Fibroblast of lung (primary cell): ENCODE measurements around the gene NUDT22. TPM values are rescaled to one million over a fixed set of nuclear protein-coding genes. Genes with fewer than 3 reads are reported as not detected.

Experiments used
- DNase-seq, 2 donors: peaks; one replicate each; pipeline versions ENCODE4 v3.0.0 to v3.0.0-alpha.2; 2010; ENCODE audit warnings: low read depth in 2 of 2
- H2AFZ ChIP-seq: 2 replicates; pipeline ENCODE4 v1.5.1; 2012; ENCODE audit warnings: low read length, control low read depth, inconsistent platforms
- H3K27ac ChIP-seq: 2 replicates; pipeline ENCODE4 v1.5.1; 2011; ENCODE audit warnings: low read length, control low read depth; ENCODE audit not compliant: insufficient read depth
- H3K27me3 ChIP-seq: 2 replicates; pipeline ENCODE4 v1.5.1; 2011; ENCODE audit warnings: mild to moderate bottlenecking, low read length; ENCODE audit not compliant: control insufficient read depth, insufficient read depth
- H3K36me3 ChIP-seq: 2 replicates; pipeline ENCODE4 v1.5.1; 2011; ENCODE audit warnings: low read length; ENCODE audit not compliant: control insufficient read depth, insufficient read depth
- H3K4me1 ChIP-seq: 2 replicates; pipeline ENCODE4 v1.5.1; 2011; ENCODE audit warnings: low read length; ENCODE audit not compliant: control insufficient read depth, insufficient read depth; ENCODE audit errors: extremely low read depth
- H3K4me2 ChIP-seq: 2 replicates; pipeline ENCODE4 v1.5.1; 2011; ENCODE audit warnings: low read length, control low read depth; ENCODE audit not compliant: insufficient read depth; ENCODE audit errors: extremely low read depth
- H3K4me3 ChIP-seq, 4 experiments: fragments of 200-600 bp in 1 of 4; sonication (generic) in 1 of 4; replicated peaks in 1 of 4; 2 replicates each; pipeline ENCODE4 v1.5.1; 2011 to 2016; ENCODE audit warnings: low read length in 4 of 4, low read depth in 3 of 4, mild to moderate bottlenecking in 3 of 4, control low read depth in 2 of 4, inconsistent platforms in 1 of 4, mixed read lengths in 1 of 4; ENCODE audit not compliant: insufficient read depth in 1 of 4; ENCODE audit errors: control extremely low read depth in 1 of 4
- H3K79me2 ChIP-seq: 2 replicates; pipeline ENCODE4 v1.5.1; 2012; ENCODE audit warnings: mild to moderate bottlenecking, low read length, inconsistent platforms; ENCODE audit not compliant: control insufficient read depth, insufficient read depth
- H3K9ac ChIP-seq: 2 replicates; pipeline ENCODE4 v1.5.1; 2011; ENCODE audit warnings: mild to moderate bottlenecking, low read length, control low read depth; ENCODE audit not compliant: insufficient read depth
- H3K9me3 ChIP-seq: 2 replicates; pipeline ENCODE4 v1.5.1; 2012; ENCODE audit warnings: low read depth, low read length; ENCODE audit not compliant: control insufficient read depth, insufficient read depth
- H4K20me1 ChIP-seq: 2 replicates; pipeline ENCODE4 v1.5.1; 2011; ENCODE audit warnings: low read length; ENCODE audit not compliant: control insufficient read depth, insufficient read depth; ENCODE audit errors: extremely low read depth
- EZH2 ChIP-seq: IDR thresholded peaks from 2 replicates; pipeline ENCODE4 v1.5.1; 2012; ENCODE audit warnings: low read length, control low read depth, mild to moderate bottlenecking; ENCODE audit errors: missing control alignments
- polyA plus RNA-seq, 2 donors: library from polyadenylated mRNA; depleted of rRNA in 1 of 2; stranded (reverse) in 1 of 2; unstranded in 1 of 2; fragments of >200 nt; gene quantifications; 2 replicates each; pipeline ENCODE4 v1.2.1, GENCODE V29; 2011 to 2012; ENCODE audit warnings: missing spikeins in 1 of 2
- total RNA-seq: library from RNA; depleted of rRNA; stranded (reverse); fragments of >200 nt; gene quantifications from 2 replicates; pipeline ENCODE4 v1.2.1, GENCODE V29; 2014
- TF ChIP-seq, protein P1 (sequence below), 2 donors: IDR thresholded peaks in 1 of 2; conservative IDR thresholded peaks in 1 of 2; 1 replicate in 1 of 2; 2 replicates in 1 of 2; pipeline ENCODE4 v1.5.1; 2011 to 2012; ENCODE audit warnings: low read length in 2 of 2, control low read depth in 1 of 2, inconsistent platforms in 1 of 2, low read depth in 1 of 2, mild to moderate bottlenecking in 1 of 2

Gene NUDT22
- total and polyA plus RNA-seq, 2 donors (not counting 1 experiment from before 2014, with no cell fraction given) = 18.5 to 71.5 TPM

- H3K4me2 ChIP-seq = no peak overlapping the region
- H4K20me1 ChIP-seq = no peaks in the 10 kb centered on the region
- no peaks in the 10 kb centered on the region for H3K9me3 ChIP-seq
- peaks cover 5% of the 10 kb centered on the region for H3K4me1 ChIP-seq
- TF ChIP-seq, protein P1, sequence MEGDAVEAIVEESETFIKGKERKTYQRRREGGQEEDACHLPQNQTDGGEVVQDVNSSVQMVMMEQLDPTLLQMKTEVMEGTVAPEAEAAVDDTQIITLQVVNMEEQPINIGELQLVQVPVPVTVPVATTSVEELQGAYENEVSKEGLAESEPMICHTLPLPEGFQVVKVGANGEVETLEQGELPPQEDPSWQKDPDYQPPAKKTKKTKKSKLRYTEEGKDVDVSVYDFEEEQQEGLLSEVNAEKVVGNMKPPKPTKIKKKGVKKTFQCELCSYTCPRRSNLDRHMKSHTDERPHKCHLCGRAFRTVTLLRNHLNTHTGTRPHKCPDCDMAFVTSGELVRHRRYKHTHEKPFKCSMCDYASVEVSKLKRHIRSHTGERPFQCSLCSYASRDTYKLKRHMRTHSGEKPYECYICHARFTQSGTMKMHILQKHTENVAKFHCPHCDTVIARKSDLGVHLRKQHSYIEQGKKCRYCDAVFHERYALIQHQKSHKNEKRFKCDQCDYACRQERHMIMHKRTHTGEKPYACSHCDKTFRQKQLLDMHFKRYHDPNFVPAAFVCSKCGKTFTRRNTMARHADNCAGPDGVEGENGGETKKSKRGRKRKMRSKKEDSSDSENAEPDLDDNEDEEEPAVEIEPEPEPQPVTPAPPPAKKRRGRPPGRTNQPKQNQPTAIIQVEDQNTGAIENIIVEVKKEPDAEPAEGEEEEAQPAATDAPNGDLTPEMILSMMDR (conservative IDR thresholded peaks at IDR 0.05 in 1 of 2, IDR thresholded peaks at IDR 0.05 in 1 of 2; ENCODE audit: low read depth in 1 of 2, low read length in 2 of 2) = no peak
- TF ChIP-seq EZH2 = no peak
- DNase-seq = no peak
- H3K4me3 ChIP-seq = peak overlapping the region in 1 of 4 experiments; percentile 87
- no peak overlapping the region for H3K27ac ChIP-seq
- H2AFZ ChIP-seq = no peak overlapping the region
- H3K9ac ChIP-seq = no peak overlapping the region
- peaks cover 24% of the 10 kb centered on the region for H3K79me2 ChIP-seq
- H3K27me3 ChIP-seq = no peaks in the 10 kb centered on the region
- H3K36me3 ChIP-seq = peaks cover 17% of the 10 kb centered on the region
Observed at GRCh38 chr11:64253481-64253880, 27.4 kb downstream of the NUDT22 start.

- Histone ChIP-seq H3K4me3 (no peak overlapping the region), H4K20me1 (no peaks in the 10 kb centered on the region), H3K27ac (no peak overlapping the region), H3K9ac (no peak overlapping the region), H3K27me3 (no peaks in the 10 kb centered on the region), H3K79me2 (peaks cover 24% of the 10 kb centered on the region), H3K36me3 (peaks cover 24% of the 10 kb centered on the region), H2AFZ (no peak overlapping the region), H3K4me2 (no peak overlapping the region), H3K4me1 (peaks cover 5% of the 10 kb centered on the region), H3K9me3 (no peaks in the 10 kb centered on the region)
- TF ChIP-seq, protein P1 (conservative IDR thresholded peaks at IDR 0.05 in 1 of 2, IDR thresholded peaks at IDR 0.05 in 1 of 2; ENCODE audit: low read depth in 1 of 2, low read length in 2 of 2) = no peak
- TF ChIP-seq EZH2 = no peak
- no peak for DNase-seq
Observed at GRCh38 chr11:64254326-64254725, 28.3 kb downstream of the NUDT22 start.

GRCh38 chr11:64255135-64256128 is 29.4 kb downstream of the NUDT22 start:
- peaks cover 24% of the 10 kb centered on the region for H3K79me2 ChIP-seq
- no peak overlapping the region for H3K4me3 ChIP-seq
- H3K9ac ChIP-seq = no peak overlapping the region
- H3K4me1 ChIP-seq = peaks cover 5% of the 10 kb centered on the region
- H4K20me1 ChIP-seq = no peaks in the 10 kb centered on the region
- H3K27ac ChIP-seq = no peak overlapping the region
- no peaks in the 10 kb centered on the region for H3K27me3 ChIP-seq
- H3K9me3 ChIP-seq = no peaks in the 10 kb centered on the region
- no peak for DNase-seq
- H2AFZ ChIP-seq = no peak overlapping the region
- peaks cover 29% of the 10 kb centered on the region for H3K36me3 ChIP-seq
- no peak overlapping the region for H3K4me2 ChIP-seq
- TF ChIP-seq, protein P1 (conservative IDR thresholded peaks at IDR 0.05 in 1 of 2, IDR thresholded peaks at IDR 0.05 in 1 of 2; ENCODE audit: low read depth in 1 of 2, low read length in 2 of 2) = no peak
- no peak for TF ChIP-seq EZH2
